ENCODE measurements around the gene ANKRD13A.
"Not testable (repeated sequence)": the region's sequence is repeated elsewhere in the genome, so short reads cannot be mapped to it uniquely, and the experiment has no call there.

GRCh38 chr12:109986236-109986635 is 13.0 kb upstream of the ANKRD13A start:
- not testable (repeated sequence) for TF ChIP-seq CTCF (IDR thresholded peaks at IDR 0.05); POLR2A (IDR thresholded peaks at IDR 0.05); POLR2AphosphoS5 (IDR thresholded peaks at IDR 0.05); EP300 (IDR thresholded peaks at IDR 0.05; ENCODE audit: low read depth)

Measured in transverse colon (tissue), 4 donors.